Osteoblast (primary cell): ENCODE results near the gene AJAP1. TPM values are rescaled to one million over a fixed set of nuclear protein-coding genes. Genes with fewer than 3 reads are reported as not detected.
"Not testable (repeated sequence)": the region's sequence is repeated elsewhere in the genome, so short reads cannot be mapped to it uniquely, and the experiment has no call there.

Source experiments
- DNase-seq: peaks from one replicate; pipeline ENCODE4 v3.0.0; 2011; ENCODE audit warnings: low spot score, mixed read lengths; ENCODE audit not compliant: insufficient read length; ENCODE audit errors: missing footprints
- H2AFZ ChIP-seq: 2 replicates; pipeline ENCODE4 v1.6.0; 2011; ENCODE audit warnings: mild to moderate bottlenecking, low read length
- H3K27ac ChIP-seq: 2 replicates; pipeline ENCODE4 v1.5.1; 2011; ENCODE audit warnings: mild to moderate bottlenecking, low read depth, low read length, moderate library complexity
- H3K27me3 ChIP-seq: 2 replicates; pipeline ENCODE4 v1.6.0; 2012; ENCODE audit warnings: mild to moderate bottlenecking, control low read depth, inconsistent platforms, low read length, moderate library complexity; ENCODE audit not compliant: insufficient read depth
- H3K36me3 ChIP-seq: 2 replicates; pipeline ENCODE4 v1.5.1; 2011; ENCODE audit warnings: mild to moderate bottlenecking, low read length, control low read depth, moderate library complexity; ENCODE audit not compliant: insufficient read depth
- H3K4me1 ChIP-seq: 2 replicates; pipeline ENCODE4 v1.5.1; 2011; ENCODE audit warnings: mild to moderate bottlenecking, low read length, control low read depth, moderate library complexity; ENCODE audit not compliant: insufficient read depth
- H3K4me2 ChIP-seq: 2 replicates; pipeline ENCODE4 v1.6.0; 2011; ENCODE audit warnings: mild to moderate bottlenecking, low read length; ENCODE audit not compliant: insufficient read depth
- H3K4me3 ChIP-seq: fragments of 200-600 bp; sonication (generic); 3 replicates; pipeline ENCODE4 v1.5.1; 2012; ENCODE audit warnings: mild to moderate bottlenecking, low read length, inconsistent platforms; ENCODE audit not compliant: insufficient read depth
- H3K79me2 ChIP-seq: 2 replicates; pipeline ENCODE4 v1.6.0; 2012; ENCODE audit warnings: mild to moderate bottlenecking, low read length, control low read depth, inconsistent platforms; ENCODE audit not compliant: insufficient read depth
- H3K9me3 ChIP-seq: 2 replicates; pipeline ENCODE4 v1.5.1; 2011; ENCODE audit warnings: low read depth, low read length, control low read depth
- H4K20me1 ChIP-seq: 2 replicates; pipeline ENCODE4 v1.6.0; 2012; ENCODE audit warnings: mild to moderate bottlenecking, low read length, control low read depth; ENCODE audit not compliant: insufficient read depth
- CTCF ChIP-seq: IDR thresholded peaks from 2 replicates; pipeline ENCODE4 v1.5.1; 2011; ENCODE audit warnings: mild to moderate bottlenecking, low read depth, low read length, moderate library complexity; ENCODE audit errors: extremely low read depth
- total RNA-seq: library from RNA; depleted of rRNA; stranded (reverse); fragments of >200 nt; gene quantifications from 2 replicates; pipeline ENCODE4 v1.2.3, GENCODE V29; 2012

Gene AJAP1
- total RNA-seq, 1 donor, result 1.1 TPM

GRCh38 chr1:4664095-4664494 lies 9.7 kb downstream of the AJAP1 start:
- Histone ChIP-seq H3K27ac (no peak overlapping the region), H3K4me1 (no peaks in the 10 kb centered on the region), H2AFZ (no peak overlapping the region), H3K27me3 (no peaks in the 10 kb centered on the region), H3K36me3 (no peaks in the 10 kb centered on the region), H4K20me1 (no peaks in the 10 kb centered on the region), H3K79me2 (no peaks in the 10 kb centered on the region), H3K9me3 (no peaks in the 10 kb centered on the region), H3K4me2 (no peak overlapping the region), H3K4me3 (no peak overlapping the region)
- TF ChIP-seq CTCF, result no peak
- DNase-seq, result no peak

GRCh38 chr1:4664606-4665005 lies 10.2 kb downstream of the AJAP1 start:
- Histone ChIP-seq H3K27ac (no peak overlapping the region), H3K4me2 (no peak overlapping the region), H3K9me3 (no peaks in the 10 kb centered on the region), H3K4me1 (no peaks in the 10 kb centered on the region), H3K36me3 (no peaks in the 10 kb centered on the region), H4K20me1 (no peaks in the 10 kb centered on the region), H3K4me3 (no peak overlapping the region), H3K27me3 (no peaks in the 10 kb centered on the region), H2AFZ (no peak overlapping the region), H3K79me2 (no peaks in the 10 kb centered on the region)
- DNase-seq, result no peak
- no peak for TF ChIP-seq CTCF

GRCh38 chr1:4665456-4665855 lies 11.0 kb downstream of the AJAP1 start:
- H3K4me3 ChIP-seq, result no peak overlapping the region
- H3K36me3 ChIP-seq, result no peaks in the 10 kb centered on the region
- no peaks in the 10 kb centered on the region for H3K9me3 ChIP-seq
- no peak for TF ChIP-seq CTCF
- H3K27ac ChIP-seq, result no peak overlapping the region
- H3K4me1 ChIP-seq, result no peaks in the 10 kb centered on the region
- no peak overlapping the region for H3K4me2 ChIP-seq
- H3K27me3 ChIP-seq, result no peaks in the 10 kb centered on the region
- no peak overlapping the region for H2AFZ ChIP-seq
- no peaks in the 10 kb centered on the region for H3K79me2 ChIP-seq
- no peaks in the 10 kb centered on the region for H4K20me1 ChIP-seq
- DNase-seq, result no peak

GRCh38 chr1:4666683-4667082 lies 12.3 kb downstream of the AJAP1 start:
- not testable (repeated sequence) for H2AFZ ChIP-seq, H3K79me2 ChIP-seq

More at GRCh38 chr1:4666683-4667082, 12.3 kb downstream of the AJAP1 start:
- not testable (repeated sequence) for H3K27me3 ChIP-seq, H3K9me3 ChIP-seq, H3K4me3 ChIP-seq, H3K4me2 ChIP-seq, H3K4me1 ChIP-seq, DNase-seq, H4K20me1 ChIP-seq, H3K27ac ChIP-seq, H3K36me3 ChIP-seq
